ENCODE measurements around the gene KDM5D.

Gene KDM5D

GRCh38 chrY:19713430-19713829, 31.1 kb downstream of the KDM5D start:
- TF ChIP-seq CEBPB (IDR thresholded peaks at IDR 0.05) (no peak), EP300 (IDR thresholded peaks at IDR 0.05; ENCODE audit: borderline replicate concordance) (no peak), REST (IDR thresholded peaks at IDR 0.05; ENCODE audit: low read depth) (no peak), ZBTB7A (IDR thresholded peaks at IDR 0.05; ENCODE audit: low read depth) (no peak), FOXM1 (IDR thresholded peaks at IDR 0.05; ENCODE audit: borderline replicate concordance, low read depth) (no peak), CREB1 (IDR thresholded peaks at IDR 0.05; ENCODE audit: low read depth) (no peak), RAD21 (IDR thresholded peaks at IDR 0.05; ENCODE audit: low read depth) (no peak), NFIC (IDR thresholded peaks at IDR 0.05) (no peak), YY1 (IDR thresholded peaks at IDR 0.05; ENCODE audit: low read depth) (no peak), TCF12 (IDR thresholded peaks at IDR 0.05; ENCODE audit: low read depth) (no peak), USF1 (IDR thresholded peaks at IDR 0.05) (no peak), TAF1 (IDR thresholded peaks at IDR 0.05; ENCODE audit: low read depth) (no peak), TEAD4 (IDR thresholded peaks at IDR 0.05) (no peak)

GRCh38 chrY:19706273-19706672, 38.3 kb downstream of the KDM5D start:
- TF ChIP-seq EGR1 (IDR thresholded peaks at IDR 0.05): no peak
- no peak for TF ChIP-seq MAX (IDR thresholded peaks at IDR 0.05)
- TF ChIP-seq RAD21 (IDR thresholded peaks at IDR 0.05; ENCODE audit: low read depth): no peak

- TF ChIP-seq TEAD4 (IDR thresholded peaks at IDR 0.05): no peak
- no peak for TF ChIP-seq YY1 (IDR thresholded peaks at IDR 0.05; ENCODE audit: low read depth)
- TF ChIP-seq ZBTB7A (IDR thresholded peaks at IDR 0.05; ENCODE audit: low read depth): no peak
- no peak for TF ChIP-seq EGR1 (IDR thresholded peaks at IDR 0.05)
- TF ChIP-seq MAX (IDR thresholded peaks at IDR 0.05): no peak
- no peak for TF ChIP-seq TAF1 (IDR thresholded peaks at IDR 0.05; ENCODE audit: low read depth)
- TF ChIP-seq EP300 (IDR thresholded peaks at IDR 0.05; ENCODE audit: borderline replicate concordance): no peak
- no peak for TF ChIP-seq FOXM1 (IDR thresholded peaks at IDR 0.05; ENCODE audit: borderline replicate concordance, low read depth)
- no peak for TF ChIP-seq RAD21 (IDR thresholded peaks at IDR 0.05; ENCODE audit: low read depth)
- TF ChIP-seq CREB1 (IDR thresholded peaks at IDR 0.05; ENCODE audit: low read depth): no peak
- TF ChIP-seq USF1 (IDR thresholded peaks at IDR 0.05): no peak
- no peak for TF ChIP-seq REST (IDR thresholded peaks at IDR 0.05; ENCODE audit: low read depth)
- TF ChIP-seq CEBPB (IDR thresholded peaks at IDR 0.05): no peak
Observed at GRCh38 chrY:19698495-19698894, 46.0 kb downstream of the KDM5D start.

GRCh38 chrY:19680821-19681220, 63.7 kb downstream of the KDM5D start:
- no peak for TF ChIP-seq FOXM1 (IDR thresholded peaks at IDR 0.05; ENCODE audit: borderline replicate concordance, low read depth)
- TF ChIP-seq RAD21 (IDR thresholded peaks at IDR 0.05; ENCODE audit: low read depth): no peak
- TF ChIP-seq REST (IDR thresholded peaks at IDR 0.05; ENCODE audit: low read depth): no peak
- TF ChIP-seq MAX (IDR thresholded peaks at IDR 0.05): no peak
- TF ChIP-seq YY1 (IDR thresholded peaks at IDR 0.05; ENCODE audit: low read depth): no peak
- no peak for TF ChIP-seq TEAD4 (IDR thresholded peaks at IDR 0.05)
- no peak for TF ChIP-seq CEBPB (IDR thresholded peaks at IDR 0.05)
- TF ChIP-seq EP300 (IDR thresholded peaks at IDR 0.05; ENCODE audit: borderline replicate concordance): no peak
- no peak for TF ChIP-seq NFIC (IDR thresholded peaks at IDR 0.05)
- TF ChIP-seq ZBTB7A (IDR thresholded peaks at IDR 0.05; ENCODE audit: low read depth): no peak
- TF ChIP-seq EGR1 (IDR thresholded peaks at IDR 0.05): no peak
